CD4-positive, alpha-beta T cell treated with Interleukin-17A for 1 hour (primary cell): ENCODE measurements around the gene CEP350.

Experiments used
- DNase-seq: peaks from one replicate; pipeline ENCODE4 v3.0.0-alpha.2; 2020

CEP350 gene, protein sequence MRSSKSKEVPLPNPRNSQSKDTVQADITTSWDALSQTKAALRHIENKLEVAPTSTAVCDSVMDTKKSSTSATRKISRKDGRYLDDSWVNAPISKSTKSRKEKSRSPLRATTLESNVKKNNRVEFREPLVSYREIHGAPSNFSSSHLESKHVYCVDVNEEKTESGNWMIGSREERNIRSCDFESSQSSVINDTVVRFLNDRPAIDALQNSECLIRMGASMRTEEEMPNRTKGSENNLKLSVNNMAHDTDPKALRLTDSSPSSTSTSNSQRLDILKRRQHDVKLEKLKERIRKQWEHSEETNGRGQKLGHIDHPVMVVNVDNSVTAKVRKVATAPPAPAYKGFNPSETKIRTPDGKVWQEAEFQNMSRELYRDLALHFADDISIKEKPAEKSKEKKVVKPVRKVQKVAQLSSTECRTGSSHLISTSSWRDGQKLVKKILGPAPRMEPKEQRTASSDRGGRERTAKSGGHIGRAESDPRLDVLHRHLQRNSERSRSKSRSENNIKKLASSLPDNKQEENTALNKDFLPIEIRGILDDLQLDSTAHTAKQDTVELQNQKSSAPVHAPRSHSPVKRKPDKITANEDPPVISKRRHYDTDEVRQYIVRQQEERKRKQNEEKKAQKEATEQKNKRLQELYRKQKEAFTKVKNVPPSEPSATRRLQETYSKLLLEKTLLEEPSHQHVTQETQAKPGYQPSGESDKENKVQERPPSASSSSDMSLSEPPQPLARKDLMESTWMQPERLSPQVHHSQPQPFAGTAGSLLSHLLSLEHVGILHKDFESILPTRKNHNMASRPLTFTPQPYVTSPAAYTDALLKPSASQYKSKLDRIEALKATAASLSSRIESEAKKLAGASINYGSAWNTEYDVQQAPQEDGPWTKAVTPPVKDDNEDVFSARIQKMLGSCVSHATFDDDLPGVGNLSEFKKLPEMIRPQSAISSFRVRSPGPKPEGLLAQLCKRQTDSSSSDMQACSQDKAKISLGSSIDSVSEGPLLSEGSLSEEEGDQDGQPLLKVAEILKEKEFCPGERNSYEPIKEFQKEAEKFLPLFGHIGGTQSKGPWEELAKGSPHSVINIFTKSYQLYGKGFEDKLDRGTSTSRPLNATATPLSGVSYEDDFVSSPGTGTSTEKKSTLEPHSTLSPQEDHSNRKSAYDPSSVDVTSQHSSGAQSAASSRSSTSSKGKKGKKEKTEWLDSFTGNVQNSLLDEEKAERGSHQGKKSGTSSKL (N-terminal part only)

DNA sequence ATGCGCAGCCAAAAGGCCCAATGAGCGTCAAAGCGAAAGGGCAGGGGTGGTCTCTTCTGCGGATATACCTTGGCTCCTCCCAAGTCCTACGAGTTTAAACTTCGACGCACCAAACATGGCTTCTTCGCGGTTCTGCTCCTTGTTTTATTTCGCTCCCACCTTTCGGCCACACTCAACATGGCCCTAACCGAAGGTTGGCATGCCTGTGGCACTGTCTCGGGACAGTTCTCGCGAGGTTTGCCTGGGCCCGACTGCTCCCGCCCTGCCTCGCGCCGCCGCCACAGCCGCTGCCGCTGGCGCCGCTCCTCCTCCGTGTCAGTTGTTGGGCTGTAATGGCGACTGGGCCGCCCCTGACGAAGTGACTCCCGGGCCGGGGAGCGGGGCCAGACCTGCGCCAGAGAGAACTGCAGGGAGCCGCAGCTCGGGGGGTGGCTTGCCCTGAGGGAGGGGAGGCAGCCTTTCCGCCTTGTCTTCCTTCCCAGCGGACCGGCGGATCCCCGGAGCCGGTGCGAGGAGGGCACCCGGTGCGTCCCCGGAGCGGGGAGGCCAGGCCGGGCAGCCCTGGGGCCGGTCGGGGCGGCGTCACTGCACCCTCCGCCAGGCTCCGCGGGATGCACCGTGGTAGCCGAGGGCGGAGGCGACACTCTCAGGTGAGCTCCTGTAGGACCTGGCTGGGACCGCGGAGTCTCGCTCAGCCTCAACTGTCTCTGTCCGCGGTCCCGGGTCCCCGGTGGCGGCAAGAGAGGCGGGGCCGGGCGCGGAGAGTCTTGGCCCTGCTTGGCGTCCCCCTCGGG lies at the start of gene CEP350:
TSS of gene CEP350 (plus strand) at position 318 of the 794 bp plus-strand sequence. CDS start 31,372 bp downstream, outside the sequence.
- peak; percentile 99 for DNase-seq

DNA sequence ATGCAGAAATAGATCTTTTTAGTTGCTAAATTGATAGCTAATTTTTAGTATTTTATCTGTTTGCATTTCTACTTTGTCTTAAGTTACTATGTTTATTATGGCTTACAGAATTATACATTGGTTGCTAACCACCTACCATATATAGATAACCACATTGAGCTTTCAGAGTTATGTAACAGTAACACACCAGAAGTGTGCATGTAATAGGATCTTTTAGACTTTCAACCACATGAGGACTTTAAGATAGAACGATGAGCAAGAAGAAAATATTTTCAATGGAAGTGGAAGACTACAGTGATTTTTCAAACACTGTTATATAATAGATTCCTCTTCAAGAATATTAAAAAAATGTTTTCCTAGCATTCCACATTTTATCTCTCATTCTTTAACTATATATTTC lies 43.7 kb upstream of the CEP350 start:
- no peak for DNase-seq

DNA sequence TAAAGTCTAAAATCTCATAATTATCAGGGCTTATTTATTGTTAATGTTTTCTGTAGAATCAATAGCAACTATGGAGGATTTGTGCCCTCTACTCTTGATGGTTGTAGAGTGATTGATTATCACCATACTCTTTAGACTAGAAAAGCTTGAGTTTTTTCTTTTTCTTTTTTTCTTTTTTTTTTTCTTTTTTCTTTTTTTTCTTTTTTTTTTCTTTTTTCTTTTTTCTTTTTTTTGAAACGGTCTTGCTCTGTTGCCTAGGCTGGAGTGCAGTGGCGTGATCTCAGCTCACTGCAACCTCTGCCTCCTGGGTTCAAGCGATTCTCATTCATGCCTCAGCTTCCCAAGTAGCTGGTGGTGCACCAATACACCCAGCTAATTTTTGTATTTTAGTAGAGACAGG lies 42.8 kb upstream of the CEP350 start:
- no peak for DNase-seq

DNA sequence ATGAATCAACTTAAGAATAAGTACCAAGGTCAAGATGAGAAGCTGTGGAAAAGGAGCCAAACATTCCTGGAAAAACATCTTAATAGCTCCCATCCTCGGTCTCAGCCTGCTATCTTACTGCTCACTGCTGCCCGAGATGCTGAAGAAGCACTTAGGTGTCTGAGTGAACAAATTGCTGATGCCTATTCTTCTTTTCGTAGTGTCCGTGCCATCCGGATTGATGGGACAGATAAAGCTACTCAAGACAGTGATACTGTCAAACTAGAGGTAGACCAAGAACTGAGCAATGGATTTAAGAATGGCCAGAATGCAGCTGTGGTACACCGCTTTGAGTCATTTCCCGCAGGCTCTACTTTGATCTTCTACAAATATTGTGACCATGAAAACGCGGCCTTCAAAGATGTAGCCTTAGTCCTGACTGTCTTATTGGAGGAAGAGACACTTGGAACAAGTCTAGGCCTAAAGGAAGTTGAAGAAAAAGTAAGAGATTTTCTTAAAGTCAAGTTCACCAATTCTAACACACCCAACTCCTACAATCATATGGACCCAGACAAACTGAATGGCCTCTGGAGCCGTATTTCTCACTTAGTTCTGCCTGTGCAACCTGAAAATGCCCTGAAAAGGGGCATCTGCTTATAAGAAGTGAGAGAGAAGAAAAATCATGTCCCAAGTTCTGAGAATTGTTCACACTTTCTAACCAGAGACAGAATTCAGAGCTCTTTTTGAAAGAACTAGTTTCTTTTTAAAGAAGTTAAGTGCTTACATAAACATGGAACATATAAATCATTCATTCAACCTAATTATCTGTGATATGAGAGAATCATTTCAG lies 36.8 kb upstream of the CEP350 start:
- no peak for DNase-seq

DNA sequence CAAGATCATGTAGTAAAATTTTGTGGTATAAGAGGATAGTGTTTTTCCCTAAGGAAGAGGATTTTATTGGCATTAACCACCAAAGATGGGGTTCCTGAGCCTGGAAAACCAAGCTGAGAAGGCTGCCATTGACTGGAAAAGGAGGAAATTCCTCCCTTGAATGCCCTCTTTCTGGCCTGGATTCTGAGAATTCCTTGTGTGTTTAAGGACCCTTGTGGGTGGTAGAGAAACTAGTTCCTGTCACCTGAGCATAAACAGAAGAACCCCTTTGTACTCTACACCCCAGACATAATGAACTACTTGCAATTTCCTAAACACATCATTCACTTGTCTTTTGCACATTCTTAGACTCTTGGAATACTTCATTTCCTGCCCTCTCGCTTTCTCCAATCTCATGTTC lies 33.1 kb upstream of the CEP350 start:
- no peak for DNase-seq

DNA sequence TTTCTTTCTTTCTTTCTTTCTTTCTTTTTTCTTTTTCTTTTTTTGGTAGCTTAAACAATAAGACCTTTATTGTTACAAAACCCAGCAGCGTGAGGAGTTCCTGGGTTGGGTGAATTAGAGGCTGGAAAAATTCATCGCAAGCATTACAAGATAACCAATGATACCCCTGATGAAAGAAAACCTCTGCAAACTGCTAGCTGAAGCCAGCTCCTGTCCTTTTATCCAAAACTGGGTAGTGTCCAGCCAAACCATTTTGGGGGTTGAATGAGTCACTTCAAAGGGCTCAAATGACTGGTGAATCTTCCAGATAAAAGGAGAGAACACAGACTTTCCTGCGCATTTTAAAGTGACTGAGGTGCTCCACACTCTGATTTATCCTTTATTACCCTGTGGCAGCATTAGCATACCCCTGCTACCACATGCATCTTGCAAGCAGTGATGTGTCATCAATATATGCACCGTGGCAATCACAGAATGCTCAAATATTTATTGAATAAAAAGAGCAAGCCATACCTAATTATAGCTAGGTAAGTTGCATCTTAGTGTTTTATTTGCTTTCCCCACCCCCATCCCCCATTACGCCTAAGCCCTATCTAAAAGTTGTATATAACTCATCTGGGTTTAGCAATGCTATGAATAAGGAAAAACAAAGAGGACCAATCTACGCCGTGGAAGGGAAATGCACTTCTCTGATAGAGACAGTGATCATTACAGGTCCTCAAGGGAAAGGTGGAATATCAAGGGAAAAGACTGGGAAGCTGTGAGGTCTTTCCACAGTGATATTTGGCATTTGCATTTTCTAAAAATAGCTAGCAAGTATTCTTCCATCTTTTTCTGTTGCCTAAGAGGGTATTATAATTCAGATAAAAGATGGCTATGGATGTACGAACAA lies 32.4 kb upstream of the CEP350 start:
- no peak for DNase-seq

DNA sequence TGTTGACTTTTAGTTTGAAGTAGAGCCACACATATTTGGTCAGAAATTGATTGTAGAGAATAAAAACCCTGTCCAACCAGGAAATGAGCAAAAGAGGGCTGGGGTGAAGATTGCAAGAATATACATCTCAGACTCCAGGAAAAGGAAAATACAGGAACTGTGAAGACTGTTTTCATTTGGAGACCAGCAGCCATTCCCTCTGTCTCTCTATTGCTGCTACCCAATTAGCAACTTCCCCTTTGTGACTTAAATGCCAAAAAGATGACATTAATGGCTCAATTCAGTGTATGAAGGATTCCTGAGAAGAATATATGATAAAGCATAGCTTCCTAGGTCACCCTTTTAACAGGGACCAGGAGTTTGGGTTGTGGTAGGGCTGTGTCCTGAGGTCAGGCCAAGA lies 31.6 kb upstream of the CEP350 start:
- no peak for DNase-seq

DNA sequence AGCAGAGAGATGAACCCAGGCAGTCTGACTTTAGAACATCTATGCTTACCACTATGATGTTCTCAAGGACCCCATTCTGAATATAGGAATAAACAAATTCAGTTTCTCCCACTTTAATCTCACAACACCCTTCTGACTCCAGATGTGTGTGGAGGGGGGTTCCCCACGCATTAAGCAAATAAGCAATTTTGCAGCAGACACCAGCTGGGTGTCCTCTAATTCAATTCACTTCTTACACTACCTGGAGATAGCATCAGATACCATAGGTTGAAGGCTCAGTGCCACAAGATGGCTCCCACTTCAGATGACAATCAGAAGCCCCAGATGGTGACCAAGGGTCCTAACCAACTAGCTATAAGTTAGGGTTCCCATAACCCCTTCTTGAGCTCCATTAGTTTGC lies 30.3 kb upstream of the CEP350 start:
- DNase-seq = no peak

DNA sequence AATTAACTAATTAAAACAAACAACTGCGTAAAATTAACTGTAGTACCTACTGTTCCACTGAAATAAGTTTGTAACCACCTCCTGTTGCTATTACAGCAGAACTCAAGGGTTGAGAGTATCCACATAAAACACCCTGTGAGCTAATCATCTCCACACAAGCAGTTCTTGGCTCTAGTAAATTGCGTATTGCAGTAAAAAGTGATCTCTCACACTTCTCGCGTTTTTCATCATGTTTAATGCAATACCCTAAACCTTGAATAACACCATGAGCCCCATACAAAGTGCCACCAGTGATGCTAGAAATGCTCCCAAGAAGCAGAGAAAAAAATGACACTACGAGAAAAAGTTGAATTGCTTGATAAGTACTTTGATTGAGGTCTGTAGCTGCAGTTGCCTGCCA lies 29.3 kb upstream of the CEP350 start:
- DNase-seq = no peak

DNA sequence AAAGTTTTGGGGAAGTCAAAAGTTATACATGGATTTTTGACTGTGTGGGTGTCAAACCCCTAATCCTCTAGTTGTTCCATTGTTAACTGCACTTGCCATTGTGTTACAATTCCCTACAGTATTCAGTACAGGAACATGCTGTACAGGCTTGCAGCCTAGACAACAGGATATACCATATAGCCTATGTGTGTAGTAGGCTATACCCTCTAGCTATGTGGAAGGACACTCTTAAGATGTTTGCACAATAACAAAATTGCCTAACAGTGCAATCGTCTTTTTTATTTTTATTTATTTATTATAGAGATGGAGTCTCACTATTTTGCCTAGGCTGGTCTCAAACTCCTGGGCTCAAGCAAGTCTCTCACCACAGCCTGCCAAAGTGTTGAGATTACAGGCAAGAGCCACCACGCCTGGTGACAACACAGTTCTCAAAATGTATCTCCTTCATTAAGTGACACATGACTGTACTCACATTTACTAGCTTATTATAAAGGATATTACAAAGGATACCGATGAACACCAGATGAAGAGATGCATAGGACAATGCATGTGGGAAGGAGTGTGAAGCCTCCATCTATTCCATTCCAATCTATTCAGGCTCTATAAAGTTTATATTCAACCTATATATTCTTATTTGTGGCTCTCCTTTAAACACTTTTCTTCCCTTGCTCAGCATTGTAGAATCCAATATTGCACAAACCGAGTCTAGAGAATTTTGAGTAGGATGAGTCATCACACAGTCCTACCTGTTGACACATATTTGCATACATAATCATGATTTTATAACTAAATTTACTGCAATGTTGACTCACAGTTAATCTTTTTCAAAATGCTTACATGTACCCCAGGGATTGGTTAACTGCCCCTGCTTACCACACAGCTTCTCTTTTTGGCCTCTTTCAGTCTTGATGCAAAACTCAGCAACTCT lies 28.4 kb upstream of the CEP350 start:
- DNase-seq = no peak

DNA sequence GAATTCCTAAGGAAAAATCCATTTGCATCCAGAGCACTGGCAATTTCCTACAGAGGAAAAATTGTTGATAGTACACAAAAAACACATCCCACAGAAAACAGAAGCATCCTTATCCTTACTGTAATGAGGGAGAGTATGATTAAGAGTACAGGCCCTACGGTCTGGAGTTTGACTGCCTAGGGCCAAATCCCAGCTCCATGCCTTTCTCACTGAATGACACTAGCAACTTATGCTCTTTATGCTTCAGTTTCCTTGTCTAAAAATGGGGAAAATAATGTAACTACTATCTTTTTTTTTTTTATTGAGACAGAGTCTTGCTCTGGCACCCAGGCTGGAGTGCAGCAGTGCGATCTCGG lies 27.8 kb upstream of the CEP350 start:
- DNase-seq = no peak

DNA sequence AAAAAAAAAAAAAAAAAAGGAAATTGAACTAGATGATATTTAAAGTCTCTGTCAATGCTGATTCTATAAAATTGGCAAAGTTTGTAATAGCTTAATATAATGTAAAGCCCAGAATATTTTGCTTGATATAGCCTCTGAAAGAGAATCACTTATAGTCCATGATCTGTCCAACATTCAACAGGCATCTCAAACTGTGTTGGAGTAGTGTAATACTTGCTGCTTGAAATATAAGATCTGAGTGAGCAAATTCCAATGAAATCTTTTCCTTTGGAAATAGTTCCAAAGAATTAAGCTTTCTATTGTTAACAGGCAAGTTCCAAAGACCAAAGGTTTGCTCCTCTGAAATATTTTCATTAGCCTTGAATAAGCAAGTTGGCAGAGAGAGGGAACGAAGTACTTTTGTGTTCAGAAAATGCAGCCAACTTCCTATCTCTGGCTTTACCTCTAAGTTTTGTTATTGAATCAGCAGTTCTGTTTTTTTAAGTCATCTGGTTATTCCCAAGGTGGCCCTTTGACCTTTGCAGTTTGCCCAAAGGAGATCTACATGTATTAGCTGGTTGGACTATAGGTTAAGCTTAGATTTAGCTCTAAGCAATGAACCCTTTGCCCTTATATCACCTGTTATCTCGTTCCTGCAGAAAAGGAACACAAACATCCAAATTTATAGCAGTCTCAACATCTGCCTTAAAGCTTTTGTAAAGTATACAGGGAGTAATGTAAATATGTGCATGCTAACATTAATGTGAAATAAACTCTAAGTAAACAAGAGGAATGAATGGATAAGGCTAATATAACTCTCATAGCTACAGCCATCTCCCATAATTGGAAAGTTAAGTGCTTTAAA lies 24.4 kb upstream of the CEP350 start:
- DNase-seq = no peak

DNA sequence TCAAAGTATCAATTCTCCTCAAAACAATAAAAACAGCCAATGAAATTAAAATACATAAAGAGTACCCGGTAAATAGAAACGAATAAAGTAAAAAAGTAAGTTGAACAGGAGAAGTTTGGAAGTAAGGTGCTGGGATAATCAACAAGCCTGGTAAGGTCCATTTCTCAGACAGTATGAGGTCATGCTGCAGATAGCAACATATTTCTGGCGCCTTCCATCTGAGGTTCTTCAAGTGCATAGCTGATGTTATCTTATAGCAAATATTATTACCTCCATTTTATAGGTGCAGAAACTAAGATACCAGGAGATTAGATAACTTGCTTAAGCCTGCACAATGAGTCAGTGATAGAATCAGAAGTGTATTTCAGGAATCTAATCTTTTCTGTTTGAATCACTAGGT lies 23.7 kb upstream of the CEP350 start:
- DNase-seq = no peak

DNA sequence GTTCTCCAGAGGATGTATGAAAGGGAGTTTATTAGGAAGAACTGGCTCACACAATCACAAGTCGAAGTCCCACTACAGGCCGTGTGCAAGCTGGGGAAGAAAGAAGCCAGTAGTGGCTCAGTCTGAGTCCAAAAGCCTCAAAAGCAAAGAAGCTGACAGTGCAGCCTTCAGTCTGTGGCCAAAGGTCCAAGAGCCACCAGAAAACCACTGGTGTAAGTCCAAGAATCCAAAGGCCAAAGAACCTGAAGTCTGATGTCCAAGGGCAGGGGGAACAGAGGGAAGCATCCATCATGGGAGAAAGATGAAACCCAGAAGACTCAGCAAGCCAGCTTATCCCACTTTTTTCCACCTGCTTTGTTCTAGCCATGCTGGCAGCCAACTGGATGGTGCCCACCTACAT lies 21.4 kb upstream of the CEP350 start:
- DNase-seq = no peak

DNA sequence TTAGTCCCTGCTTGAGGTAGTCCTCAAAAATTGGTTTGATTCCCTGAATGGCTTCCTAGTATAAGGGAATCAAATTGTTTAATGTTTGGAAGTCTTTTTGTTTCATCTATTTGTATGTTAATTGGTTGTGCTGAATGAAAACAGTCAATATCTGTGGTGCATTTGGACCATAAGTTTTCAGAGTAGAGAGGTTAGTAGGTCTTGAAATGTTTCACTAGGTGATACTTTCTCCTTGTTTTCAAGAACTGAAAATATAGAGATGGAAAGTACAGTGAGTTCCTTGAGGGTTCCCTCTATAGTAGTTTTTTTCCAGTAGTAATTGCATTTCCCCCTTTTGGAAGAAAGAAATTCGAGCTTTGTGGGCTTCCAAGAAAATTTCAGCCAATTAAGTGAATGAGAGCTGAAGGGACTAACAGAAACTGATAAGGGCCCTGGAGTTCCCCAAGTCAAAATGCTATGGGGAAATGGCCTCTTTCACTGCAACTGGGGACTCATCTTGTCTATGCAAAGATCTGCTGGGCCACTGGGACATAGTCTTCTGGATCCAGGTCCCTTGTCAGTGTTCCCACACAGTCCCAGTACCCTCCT lies 18.6 kb upstream of the CEP350 start:
- no peak for DNase-seq

DNA sequence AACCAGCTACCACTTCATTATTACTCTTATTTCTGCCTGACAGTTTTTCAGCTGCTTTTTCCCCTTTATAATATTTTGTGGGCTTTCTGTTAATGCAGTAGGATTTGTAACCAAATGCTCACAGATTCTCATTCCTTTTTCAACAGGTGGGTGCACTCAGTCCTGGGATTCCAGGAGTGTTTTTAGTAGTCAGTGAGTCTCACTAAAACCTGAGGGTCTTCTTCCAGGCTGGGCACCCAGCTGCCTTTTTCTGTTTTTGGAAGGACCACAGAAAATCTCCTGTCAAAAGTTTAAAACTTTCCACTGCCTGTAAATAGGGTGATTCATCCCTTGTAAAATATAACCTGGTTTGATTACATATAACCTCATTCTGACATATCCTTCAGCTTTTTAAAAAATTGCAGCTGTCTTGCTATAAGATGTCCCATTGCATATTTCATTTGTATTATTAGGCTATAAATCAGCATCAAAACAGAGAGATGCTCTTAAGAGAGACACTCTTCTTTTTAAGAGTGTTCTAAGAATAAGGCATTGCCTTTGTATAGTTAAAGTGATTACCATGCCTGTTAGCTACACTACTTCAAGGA lies 16.8 kb upstream of the CEP350 start:
- DNase-seq = no peak

DNA sequence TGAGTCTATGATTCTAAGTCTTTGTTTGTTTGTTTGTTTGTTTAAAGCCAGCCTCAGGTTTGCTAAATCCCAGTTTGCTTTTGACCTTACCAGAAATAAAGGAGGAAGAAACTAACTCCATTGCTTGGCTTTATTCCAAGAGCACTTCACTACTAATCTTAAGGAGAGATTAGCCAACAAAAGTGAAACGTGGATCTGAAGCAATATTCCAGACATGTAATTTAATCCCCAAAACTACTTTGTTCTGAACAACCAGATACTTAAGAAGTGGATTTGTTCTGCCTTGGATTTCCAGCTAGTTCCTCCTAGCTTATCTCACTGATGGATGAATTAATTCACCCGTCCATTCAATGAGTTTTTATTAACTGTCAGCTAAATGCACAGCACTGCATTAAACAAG lies 15.9 kb upstream of the CEP350 start:
- no peak for DNase-seq

DNA sequence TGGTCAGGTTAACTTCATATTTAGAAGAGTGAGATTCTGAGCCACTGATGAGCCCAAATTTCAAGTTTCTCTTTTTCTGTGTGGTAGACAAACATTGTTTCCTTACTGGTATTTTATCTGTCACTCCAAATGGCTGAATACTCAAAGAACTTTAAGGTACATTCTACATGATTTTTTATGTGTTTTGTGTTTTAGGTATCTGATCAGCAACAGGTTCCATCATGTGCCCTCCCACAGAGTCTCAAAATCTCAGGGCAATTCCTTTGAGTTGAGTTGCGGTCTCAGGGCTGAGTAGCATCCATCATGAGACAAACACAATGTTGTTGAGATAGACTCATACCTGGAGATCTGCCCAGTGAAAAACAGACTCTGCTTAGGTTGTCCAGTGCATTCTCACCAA lies 14.7 kb upstream of the CEP350 start:
- DNase-seq = no peak
